GM19324 (cell line): ENCODE results near the gene BMP6.

Experiments
- ATAC-seq: cut with Tn5 transposase; IDR thresholded peaks from one replicate; pipeline ENCODE4 v1.9.1; 2021; ENCODE audit warnings: mild to moderate bottlenecking, moderate library complexity; ENCODE audit not compliant: unreplicated experiment, low FRiP score

BMP6 gene

DNA sequence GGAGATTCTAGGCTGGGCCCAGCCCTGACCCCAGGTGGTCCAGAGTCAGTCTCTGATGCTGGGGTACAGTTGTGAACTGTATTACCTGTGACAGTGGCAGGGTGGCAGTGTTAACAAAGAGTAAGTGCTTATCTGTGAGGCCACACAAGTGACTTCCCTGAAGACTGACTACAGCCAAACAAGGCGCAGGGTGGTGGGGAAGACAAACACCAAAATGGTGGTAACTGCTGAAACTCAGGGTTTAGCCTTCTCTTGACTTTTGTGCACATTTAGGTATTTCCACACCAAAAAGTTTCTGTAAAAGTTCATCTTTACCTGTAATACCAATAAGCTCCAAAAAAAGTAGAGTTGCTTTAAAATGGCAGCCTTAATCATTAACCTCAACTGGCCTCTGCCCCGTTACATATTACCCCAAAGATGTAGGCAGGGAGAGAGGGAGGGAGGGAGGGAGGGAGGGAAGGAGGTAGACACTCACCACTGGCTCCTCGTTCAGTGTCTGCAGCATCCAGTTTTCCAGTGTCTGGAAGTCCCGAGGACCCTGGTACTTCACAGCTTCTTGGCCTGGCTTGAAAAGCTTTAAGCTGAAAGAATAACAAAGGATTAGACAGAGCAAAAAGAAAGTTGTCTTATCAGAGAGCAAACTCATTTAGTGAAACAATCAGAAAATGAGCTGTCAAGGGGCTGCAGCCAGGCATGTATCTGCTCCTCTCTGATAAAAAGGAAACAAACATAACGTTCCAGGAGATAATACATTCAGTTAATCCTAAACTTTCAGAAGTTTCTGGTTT lies 173.4 kb downstream of the BMP6 start:
- ATAC-seq: peak; percentile 42

DNA sequence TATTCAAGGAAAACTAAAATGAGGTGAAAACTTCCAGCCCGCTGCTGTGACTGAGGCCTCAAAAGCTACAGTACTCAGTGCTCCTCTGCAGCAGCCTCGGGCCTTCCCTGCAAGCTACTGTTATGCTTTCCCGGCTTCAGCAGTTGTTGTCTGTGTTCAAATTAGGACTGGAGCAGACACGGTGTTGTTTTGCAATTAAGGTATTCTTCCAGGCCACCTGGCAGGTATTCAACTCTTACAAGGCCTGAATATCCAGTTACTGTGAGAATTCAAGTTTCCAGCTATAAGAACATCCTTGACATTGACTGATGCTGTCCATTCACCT lies 174.0 kb downstream of the BMP6 start:
- ATAC-seq: no peak

DNA sequence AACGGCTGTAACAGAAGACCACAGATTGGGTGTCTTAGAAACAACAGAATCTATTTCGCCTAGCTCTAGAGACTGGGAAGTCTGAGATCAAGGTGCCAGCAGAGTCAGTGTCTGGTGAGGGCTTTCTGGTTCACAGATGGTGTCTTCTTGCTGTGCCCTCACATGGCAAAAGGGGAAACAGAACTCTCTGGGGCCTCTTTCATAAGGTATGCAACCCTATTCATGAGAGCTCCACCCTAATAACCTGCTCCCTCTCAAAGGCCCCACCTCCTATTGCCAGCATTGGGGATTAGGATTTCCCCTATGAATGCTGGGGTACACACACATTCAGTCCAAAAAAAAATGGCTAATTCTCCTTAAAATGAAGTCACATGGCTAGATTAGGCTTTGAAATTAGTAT lies 174.7 kb downstream of the BMP6 start:
- no peak for ATAC-seq

DNA sequence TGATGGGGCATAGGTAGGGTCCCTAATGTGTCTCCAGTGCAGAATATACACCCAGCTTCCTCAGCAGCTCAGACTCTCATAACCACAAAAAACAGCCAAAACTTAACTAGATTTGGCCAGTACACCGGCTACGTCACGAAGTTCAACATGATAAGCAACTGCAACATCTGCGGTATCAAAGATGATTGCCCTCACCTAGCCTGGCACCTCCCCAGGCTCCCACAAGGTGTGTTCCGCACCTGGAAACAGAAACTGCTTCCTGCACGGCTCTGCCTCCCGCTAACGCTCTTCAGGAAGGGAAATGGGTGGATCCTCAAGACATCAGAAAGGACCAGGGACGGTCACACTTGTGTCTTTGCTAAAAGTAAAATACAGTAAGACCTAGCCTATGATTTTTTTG lies 175.2 kb downstream of the BMP6 start:
- no peak for ATAC-seq

GRCh38 chr6:7901780-7902179 lies 175.9 kb downstream of the BMP6 start:
- ATAC-seq: no peak

- ATAC-seq: no peak
Measured at GRCh38 chr6:7902221-7902620, 176.3 kb downstream of the BMP6 start.

- no peak for ATAC-seq
Measured at GRCh38 chr6:7902867-7903266, 177.0 kb downstream of the BMP6 start.

- ATAC-seq: no peak
Measured at GRCh38 chr6:7903673-7904072, 177.8 kb downstream of the BMP6 start.

DNA sequence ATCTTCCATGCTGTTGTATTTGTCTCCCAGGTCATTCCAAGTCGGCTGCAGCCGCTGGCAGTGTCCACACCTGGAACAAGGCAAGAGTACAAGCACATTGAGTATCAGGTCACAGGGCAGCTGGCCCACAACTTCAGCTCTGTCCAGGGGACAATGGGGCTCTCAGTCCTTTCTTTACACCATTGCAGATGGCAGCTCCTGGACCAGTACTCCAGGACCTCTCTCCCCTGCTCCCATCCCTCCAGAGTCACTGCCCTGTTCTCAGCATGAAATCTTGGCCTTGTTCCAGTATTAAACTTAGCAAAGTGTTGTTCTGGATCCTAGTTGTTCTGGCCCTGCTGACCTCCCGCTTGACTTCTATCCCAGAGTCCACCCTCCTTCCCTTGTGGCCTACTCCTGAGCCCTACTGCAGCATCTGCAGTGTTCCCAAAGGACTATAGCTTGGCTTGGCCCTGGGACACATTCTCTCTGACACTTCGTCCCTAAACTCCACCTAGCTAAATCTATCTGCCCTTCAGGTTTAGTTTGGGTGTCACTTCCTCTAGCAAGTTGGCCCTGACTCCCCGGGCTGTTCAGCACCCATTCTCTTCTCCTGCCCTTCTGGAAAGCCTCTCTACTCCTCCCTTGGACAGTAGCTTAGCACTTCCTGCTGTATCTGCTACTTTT lies 178.9 kb downstream of the BMP6 start:
- ATAC-seq: no peak

DNA sequence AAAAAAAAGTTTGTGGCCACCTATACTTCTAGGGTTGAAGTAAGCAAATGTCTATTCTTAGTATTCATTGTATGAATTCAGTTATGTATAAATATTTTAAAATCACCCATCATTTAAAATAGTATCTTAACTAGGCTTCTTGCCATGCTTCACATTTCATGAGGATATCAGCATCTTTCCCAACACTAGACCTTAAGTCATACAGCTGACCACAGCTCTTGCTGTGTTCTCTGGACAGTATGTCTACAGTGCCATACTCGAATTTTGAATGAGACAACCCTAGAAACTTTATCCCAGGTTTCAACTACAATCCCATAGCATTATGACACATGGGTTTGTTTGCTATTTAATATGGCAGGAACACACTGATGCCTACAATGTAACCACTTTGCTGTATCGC lies 179.5 kb downstream of the BMP6 start:
- ATAC-seq: no peak

DNA sequence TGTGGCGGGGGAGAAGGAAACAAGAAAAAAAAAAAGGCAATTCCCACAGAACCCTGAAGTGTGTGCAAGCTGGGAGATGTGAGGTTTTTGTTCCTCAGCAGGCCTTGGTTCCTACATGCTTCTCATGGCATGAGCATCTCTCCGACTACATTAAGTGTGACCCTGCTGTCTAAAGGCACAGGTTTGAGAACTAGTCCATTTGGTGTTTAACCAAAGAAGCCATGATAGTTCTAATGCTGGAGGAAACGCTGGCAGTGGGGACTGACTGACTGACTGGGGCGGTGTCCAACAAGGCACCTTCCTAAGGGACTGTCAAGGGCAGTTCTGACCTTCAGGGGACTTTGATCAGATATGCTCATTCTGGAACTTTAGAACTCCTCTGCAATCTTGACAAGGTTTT lies 180.8 kb downstream of the BMP6 start:
- ATAC-seq: no peak

DNA sequence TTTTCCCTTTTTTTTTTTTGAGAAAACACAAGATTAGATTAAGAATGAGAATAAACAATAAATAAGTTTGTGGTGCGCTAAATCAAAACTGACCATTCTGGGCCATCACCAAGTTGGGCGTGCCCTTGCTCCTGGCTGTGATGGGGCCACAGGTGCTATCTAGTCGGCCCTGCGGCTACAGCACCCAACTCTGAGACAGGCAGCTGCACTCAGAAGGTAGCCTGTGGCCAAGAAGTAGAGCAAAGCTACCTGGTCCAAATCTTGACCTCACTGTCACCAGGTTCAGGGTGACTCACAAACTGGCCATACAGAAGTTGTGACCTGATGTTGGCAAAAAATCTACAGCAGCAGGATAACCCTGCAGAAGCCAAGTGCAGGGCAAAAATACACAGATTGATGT lies 181.3 kb downstream of the BMP6 start:
- ATAC-seq: no peak

DNA sequence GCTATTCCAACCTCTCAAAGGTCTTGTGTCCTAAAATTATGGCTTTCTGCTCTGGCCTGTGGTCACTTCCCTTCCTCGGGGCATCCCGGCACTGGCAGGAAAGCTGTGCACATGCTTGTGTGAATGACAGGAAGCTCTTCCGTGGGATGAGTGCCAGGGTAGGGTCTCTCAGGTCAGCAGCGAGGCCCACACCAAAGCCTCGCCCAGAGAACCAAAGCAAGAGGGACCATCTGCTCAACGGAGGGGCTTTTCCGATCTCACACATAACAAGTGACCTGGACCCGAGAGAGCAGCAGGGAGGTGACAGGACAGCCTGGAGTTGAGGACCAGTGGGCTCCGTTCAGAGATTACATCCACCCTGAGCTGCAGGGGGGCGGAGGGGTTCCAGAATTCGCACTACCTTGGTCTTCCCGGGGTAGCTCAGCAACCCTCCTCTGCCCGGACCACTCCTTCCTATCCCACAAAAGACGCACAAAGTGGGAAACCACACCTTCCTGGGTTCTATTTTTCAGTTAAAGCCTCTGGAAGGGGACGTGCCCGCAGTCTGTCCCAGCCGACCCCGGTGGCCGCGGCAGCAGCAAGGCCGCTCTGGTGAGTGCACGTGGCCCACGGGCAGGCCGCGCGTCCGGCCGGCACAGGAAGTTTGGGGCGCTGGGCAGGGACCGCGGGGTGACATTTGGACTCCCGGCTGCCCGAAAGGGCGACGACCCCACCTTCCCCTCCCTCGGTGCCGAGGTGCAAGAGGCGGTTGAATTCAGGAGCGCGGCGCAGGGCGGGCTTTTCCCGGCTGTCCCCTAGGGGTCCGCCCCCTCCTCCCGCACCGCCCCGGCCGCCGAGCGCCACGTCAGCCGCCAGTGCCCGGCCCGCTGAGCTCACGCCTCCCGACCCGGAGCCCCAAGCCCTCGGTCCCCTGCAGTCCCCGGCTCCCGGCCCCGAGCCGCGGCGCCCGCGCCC lies 183.7 kb downstream of the BMP6 start:
- ATAC-seq: peak; percentile 38

GRCh38 chr6:7910298-7910653 lies 184.4 kb downstream of the BMP6 start:
- peak; percentile 22 for ATAC-seq

GRCh38 chr6:7910654-7911344 lies 184.9 kb downstream of the BMP6 start, which contains the start of gene TXNDC5:
Gene TXNDC5 (minus strand): TSS chr6:7910788. CDS start chr6:7910776, 12 bp downstream.
- ATAC-seq: peak; percentile 62

DNA sequence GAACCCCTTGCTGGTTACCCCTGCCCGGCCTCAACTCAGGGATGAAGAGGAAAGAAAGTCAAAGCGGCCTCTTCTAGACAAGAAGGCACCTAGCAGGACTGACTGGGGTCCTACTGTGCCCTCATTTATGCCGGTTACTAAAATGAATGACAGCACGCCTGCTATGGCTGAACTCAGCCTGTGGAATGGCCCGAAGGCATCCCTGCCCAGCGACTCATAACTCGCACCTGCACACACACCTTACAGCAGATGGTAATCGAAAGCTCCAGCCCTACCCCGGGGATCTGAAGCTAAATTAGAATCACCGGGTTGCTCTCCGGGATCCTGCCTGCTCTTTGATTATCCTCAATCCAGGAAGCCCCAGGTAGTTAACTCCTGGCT lies 185.4 kb downstream of the BMP6 start:
- ATAC-seq: no peak

GRCh38 chr6:7912024-7912423 lies 186.1 kb downstream of the BMP6 start:
- no peak for ATAC-seq

GRCh38 chr6:7912736-7913517 lies 187.0 kb downstream of the BMP6 start:
- no peak for ATAC-seq

- no peak for ATAC-seq
Measured at GRCh38 chr6:7914311-7914710, 188.4 kb downstream of the BMP6 start.
